Measurements from ENCODE around the gene GPATCH8. TPM values are rescaled to one million over a fixed set of nuclear protein-coding genes. Genes with fewer than 3 reads are reported as not detected.

GPATCH8 gene
- total and polyA plus RNA-seq, 10 of the 15 experiments (the other 5 are each of a cell fraction or from before 2014, with no cell fraction given): 11.7 to 45.1 (median 21.3) TPM

- ATAC-seq: no peak
- Histone ChIP-seq H4K20me1 (ENCODE audit: control insufficient read depth, insufficient read depth) (no peaks in the 10 kb centered on the region), H3K79me2 (ENCODE audit: control insufficient read depth, insufficient read depth, low read length) (no peaks in the 10 kb centered on the region), H3K4me1 (ENCODE audit: control insufficient read depth, insufficient read depth, low read length) (peaks cover 9% of the 10 kb centered on the region), H3K36me3 (ENCODE audit: control insufficient read depth in 2 of 2, insufficient read depth in 2 of 2, low read length in 1 of 2) (no peaks in the 10 kb centered on the region), H2AFZ (ENCODE audit: control insufficient read depth, low read depth, low read length) (no peak overlapping the region), H3K27ac (ENCODE audit: control insufficient read depth, insufficient read depth) (no peak overlapping the region), H3K4me3 (no peak overlapping the region), H3K4me2 (ENCODE audit: control insufficient read depth, insufficient read depth) (no peak overlapping the region), H3K9ac (ENCODE audit: control insufficient read depth, insufficient read depth, low read length) (no peak overlapping the region), H3K9me3 (replicated peaks; ENCODE audit: control insufficient read depth, insufficient read depth, low read length) (no peaks in the 10 kb centered on the region; the same call in 2 of the 3 replicates), H3K27me3 (replicated peaks in 1 of 2; ENCODE audit: control insufficient read depth in 2 of 2, insufficient read depth in 2 of 2, low read length in 1 of 2) (no peaks in the 10 kb centered on the region)
- WGBS (ENCODE audit: insufficient coverage, insufficient replicate concordance, low lambda C conversion rate, missing lambda C conversion rate): 26% methylated on average over 14 of the region's 14 CpGs
- no TSS peak for BruUV-seq (replicated peaks)
- no peak for DNase-seq (ENCODE audit: low read depth, low spot score)
- TF ChIP-seq IKZF1 (conservative IDR thresholded peaks at IDR 0.05) (no peak), ZBTB33 (IDR thresholded peaks at IDR 0.05) (no peak), BRCA1 (IDR thresholded peaks at IDR 0.05; ENCODE audit: low read depth, low read length) (no peak), RAD51 (IDR thresholded peaks at IDR 0.05) (no peak)
- ChIA-PET POLR2A (no interaction called here), SMC1A (ENCODE audit: uncharacterized antibody, unreplicated experiment) (interaction anchor here (0.6 kb wide), 1 partner anchor 180 kb away, joined by 3 read pairs; no protein-coding TSS in a partner anchor), RAD21 (ENCODE audit: unreplicated experiment) (no interaction called here), CTCF (interaction anchor here (0.8 kb wide), 1 partner anchor 175 kb away, joined by 3 read pairs; no protein-coding TSS in a partner anchor)
- in situ Hi-C loops (cut with MboI): no loop called here
- intact Hi-C loops (cut with micrococcal nuclease; ENCODE audit: unreplicated experiment): no loop called here
- no peak for FAIRE-seq
Measured at GRCh38 chr17:44378171-44378705, 125.0 kb downstream of the GPATCH8 start.

GRCh38 chr17:44376779-44377178, 126.4 kb downstream of the GPATCH8 start:
- H3K9ac ChIP-seq (ENCODE audit: control insufficient read depth, insufficient read depth, low read length): no peak overlapping the region
- H3K4me3 ChIP-seq: no peak overlapping the region
- no peaks in the 10 kb centered on the region; the same call in 2 of the 3 replicates for H3K9me3 ChIP-seq (replicated peaks; ENCODE audit: control insufficient read depth, insufficient read depth, low read length)
- ATAC-seq (no peak), DNase-seq (ENCODE audit: low read depth, low spot score) (no peak), FAIRE-seq (no peak)
- in situ Hi-C loops (cut with MboI) (no loop called here), intact Hi-C loops (cut with micrococcal nuclease; ENCODE audit: unreplicated experiment) (no loop called here)
- 63% methylated on average over 10 of the region's 12 CpGs for WGBS (ENCODE audit: insufficient coverage, insufficient replicate concordance, low lambda C conversion rate, missing lambda C conversion rate)
- no peak overlapping the region for H2AFZ ChIP-seq (ENCODE audit: control insufficient read depth, low read depth, low read length)
- H3K4me1 ChIP-seq (ENCODE audit: control insufficient read depth, insufficient read depth, low read length): peaks cover 9% of the 10 kb centered on the region
- no peak overlapping the region for H3K27ac ChIP-seq (ENCODE audit: control insufficient read depth, insufficient read depth)
- no peaks in the 10 kb centered on the region for H3K36me3 ChIP-seq (ENCODE audit: control insufficient read depth in 2 of 2, insufficient read depth in 2 of 2, low read length in 1 of 2)
- H4K20me1 ChIP-seq (ENCODE audit: control insufficient read depth, insufficient read depth): no peaks in the 10 kb centered on the region
- BruUV-seq (replicated peaks): no TSS peak
- POLR2A ChIA-PET: interaction anchor here (0.6 kb wide), 1 partner anchor 708 kb away, joined by 4 read pairs; no protein-coding TSS in a partner anchor
- RAD21 ChIA-PET (ENCODE audit: unreplicated experiment): interaction anchor here (1.2 kb wide), 1 partner anchor 26 kb away, joined by 3 read pairs; no protein-coding TSS in a partner anchor
- H3K79me2 ChIP-seq (ENCODE audit: control insufficient read depth, insufficient read depth, low read length): no peaks in the 10 kb centered on the region
- SMC1A ChIA-PET (ENCODE audit: uncharacterized antibody, unreplicated experiment): no interaction called here
- no peak for TF ChIP-seq PML (IDR thresholded peaks at IDR 0.05; ENCODE audit: low read length)
- TF ChIP-seq BMI1 (IDR thresholded peaks at IDR 0.05; ENCODE audit: borderline replicate concordance): no peak
- no peak for TF ChIP-seq SMAD1 (IDR thresholded peaks at IDR 0.05; ENCODE audit: low read depth, partially characterized antibody)
- H3K4me2 ChIP-seq (ENCODE audit: control insufficient read depth, insufficient read depth): no peak overlapping the region
- no peaks in the 10 kb centered on the region for H3K27me3 ChIP-seq (replicated peaks in 1 of 2; ENCODE audit: control insufficient read depth in 2 of 2, insufficient read depth in 2 of 2, low read length in 1 of 2)
- CTCF ChIA-PET: interaction anchor here (1.1 to 2.4 kb wide), 8 partner anchors 10 to 147 kb away, joined by 3 to 8 read pairs (median 4); no protein-coding TSS in a partner anchor

Data from GM12878 (cell line).